HepG2 (cell line): ENCODE results near the gene RFX2. TPM values are rescaled to one million over a fixed set of nuclear protein-coding genes. Genes with fewer than 3 reads are reported as not detected.

Experiments used
- CBFB ChIP-seq: sonication (generic); formaldehyde crosslinking; IDR thresholded peaks from 2 replicates; pipeline ENCODE4 v1.4.0; 2020; ENCODE audit warnings: missing genetic modification reagents
- FOXA1 ChIP-seq, 2 experiments: fragments of 450-650 bp in 1 of 2; sonication (generic) in 1 of 2; formaldehyde crosslinking in 1 of 2; IDR thresholded peaks; 2 replicates each; pipeline versions ENCODE4 v1.4.0 to v1.6.1; 2016 to 2020; ENCODE audit warnings: missing genetic modification reagents in 1 of 2
- GTF3A ChIP-seq: sonication (generic); formaldehyde crosslinking; conservative IDR thresholded peaks from 2 replicates; pipeline ENCODE4 v1.4.0; 2020; ENCODE audit warnings: mild to moderate bottlenecking, missing genetic modification reagents
- HIC2 ChIP-seq: sonication (generic); formaldehyde crosslinking; IDR thresholded peaks from 2 replicates; pipeline ENCODE4 v1.9.0; 2022; ENCODE audit warnings: low read depth, missing genetic modification reagents
- HMG20A ChIP-seq: IDR thresholded peaks from 2 replicates; pipeline ENCODE4 v1.6.1; 2016; ENCODE audit warnings: borderline replicate concordance
- KDM2A ChIP-seq: sonication (generic); formaldehyde crosslinking; IDR thresholded peaks from 2 replicates; pipeline ENCODE4 v1.4.0; 2020; ENCODE audit warnings: low read depth, missing genetic modification reagents, borderline replicate concordance
- KDM4B ChIP-seq: sonication (generic); formaldehyde crosslinking; IDR thresholded peaks from 2 replicates; pipeline ENCODE4 v1.4.0; 2020; ENCODE audit warnings: missing genetic modification reagents
- KLF16 ChIP-seq, 2 experiments: sonication (generic) in 1 of 2; formaldehyde crosslinking in 1 of 2; IDR thresholded peaks; 2 replicates each; pipeline versions ENCODE4 v1.6.1 to v1.8.0; 2016 to 2023; ENCODE audit warnings: missing genetic modification reagents in 2 of 2, missing compliant biosample characterization in 1 of 2
- MAZ ChIP-seq, 2 experiments: sonication (generic) in 1 of 2; formaldehyde crosslinking in 1 of 2; IDR thresholded peaks; 2 replicates each; pipeline versions ENCODE4 v1.5.0 to v1.6.1; 2012 to 2020; ENCODE audit warnings: low read depth in 2 of 2, mild to moderate bottlenecking in 2 of 2, borderline replicate concordance in 1 of 2, improper control_type of control experiment in 1 of 2, low read length in 1 of 2, missing genetic modification reagents in 1 of 2, moderate library complexity in 1 of 2
- RFX3 ChIP-seq: IDR thresholded peaks from 2 replicates; pipeline ENCODE4 v1.6.1; 2016; ENCODE audit warnings: missing biosample characterization, missing genetic modification reagents
- SCMH1 ChIP-seq: sonication (generic); formaldehyde crosslinking; IDR thresholded peaks from 2 replicates; pipeline ENCODE4 v1.9.0; 2021; ENCODE audit warnings: missing genetic modification reagents, mild to moderate bottlenecking, borderline replicate concordance
- SMARCC2 ChIP-seq: fragments of 450-650 bp; IDR thresholded peaks from 2 replicates; pipeline ENCODE4 v1.6.1; 2017; ENCODE audit warnings: antibody characterized with exemption, mild to moderate bottlenecking
- SMYD3 ChIP-seq: sonication (generic); formaldehyde crosslinking; IDR thresholded peaks from 2 replicates; pipeline ENCODE4 v1.8.1; 2023; ENCODE audit warnings: mild to moderate bottlenecking, missing genetic modification reagents
- TCF7L2 ChIP-seq: IDR thresholded peaks from 2 replicates; pipeline ENCODE4 v1.6.1; 2011; ENCODE audit warnings: mild to moderate bottlenecking, low read depth, low read length, moderate library complexity
- ZBTB42 ChIP-seq: sonication (generic); formaldehyde crosslinking; IDR thresholded peaks from 2 replicates; pipeline ENCODE4 v1.5.0; 2020; ENCODE audit warnings: mild to moderate bottlenecking, missing genetic modification reagents
- ZFP36 ChIP-seq: fragments of 150-350 bp; IDR thresholded peaks from 2 replicates; pipeline ENCODE4 v1.6.1; 2018; ENCODE audit warnings: borderline replicate concordance, low read length, low read depth; ENCODE audit not compliant: partially characterized antibody
- ZNF20 ChIP-seq: sonication (generic); formaldehyde crosslinking; IDR thresholded peaks from 2 replicates; pipeline ENCODE4 v1.4.0; 2020; ENCODE audit warnings: mild to moderate bottlenecking, moderate library complexity, missing genetic modification reagents
- ZNF441 ChIP-seq: sonication (generic); formaldehyde crosslinking; IDR thresholded peaks from 2 replicates; pipeline ENCODE4 v1.7.0; 2021; ENCODE audit warnings: missing genetic modification reagents, borderline replicate concordance
- ZNF496 ChIP-seq: sonication (generic); formaldehyde crosslinking; IDR thresholded peaks from 2 replicates; pipeline ENCODE4 v1.8.1; 2023; ENCODE audit warnings: mild to moderate bottlenecking, moderate library complexity, missing genetic modification reagents; ENCODE audit not compliant: insufficient replicate concordance
- ZNF616 ChIP-seq: sonication (generic); formaldehyde crosslinking; IDR thresholded peaks from 2 replicates; pipeline ENCODE4 v1.5.0; 2020; ENCODE audit warnings: low read depth, mild to moderate bottlenecking, missing genetic modification reagents
- ZXDC ChIP-seq: sonication (generic); formaldehyde crosslinking; IDR thresholded peaks from 2 replicates; pipeline ENCODE4 v1.5.0; 2020; ENCODE audit warnings: mild to moderate bottlenecking, missing genetic modification reagents
- polyA plus RNA-seq, 8 experiments: library from polyadenylated mRNA; depleted of rRNA in 3 of 8; stranded (reverse) in 7 of 8; unstranded in 1 of 8; fragments of >200 nt; fragmentation: Illumina TruSeq in 4 of 8; extraction: Trizol in 4 of 8; gene quantifications; 2 replicates each; pipeline versions ENCODE4 v1.2.1 to v1.2.3, GENCODE V29; 2011 to 2016; ENCODE audit warnings: low read depth in 4 of 8, missing spikeins in 1 of 8, mixed read lengths in 1 of 8; ENCODE audit not compliant: insufficient read depth in 1 of 8
- total RNA-seq, 5 experiments: library from RNA; depleted of rRNA; stranded (reverse); fragments of >200 nt; fragmentation: Illumina TruSeq; extraction: Trizol; gene quantifications; 2 replicates each; pipeline ENCODE4 v1.2.3, GENCODE V29; 2016; ENCODE audit warnings: low read depth in 1 of 5
- TF ChIP-seq, protein P1 (sequence below): sonication (generic); formaldehyde crosslinking; IDR thresholded peaks from 2 replicates; pipeline ENCODE4 v1.9.0; 2022; ENCODE audit warnings: missing genetic modification reagents, mild to moderate bottlenecking, borderline replicate concordance
- TF ChIP-seq, protein P2 (sequence below): sonication (generic); formaldehyde crosslinking; IDR thresholded peaks from 2 replicates; pipeline ENCODE4 v1.4.0; 2020; ENCODE audit warnings: missing genetic modification reagents; ENCODE audit errors: not compliant biosample characterization

The RFX2 gene
- total and polyA plus RNA-seq, 2 of the 13 experiments (the other 11 are each of a cell fraction or from before 2014, with no cell fraction given) = 2.8 to 3.3 TPM

GRCh38 chr19:5983367-5983955, 126.8 kb downstream of the RFX2 start (continued):
- TF ChIP-seq, protein P1, sequence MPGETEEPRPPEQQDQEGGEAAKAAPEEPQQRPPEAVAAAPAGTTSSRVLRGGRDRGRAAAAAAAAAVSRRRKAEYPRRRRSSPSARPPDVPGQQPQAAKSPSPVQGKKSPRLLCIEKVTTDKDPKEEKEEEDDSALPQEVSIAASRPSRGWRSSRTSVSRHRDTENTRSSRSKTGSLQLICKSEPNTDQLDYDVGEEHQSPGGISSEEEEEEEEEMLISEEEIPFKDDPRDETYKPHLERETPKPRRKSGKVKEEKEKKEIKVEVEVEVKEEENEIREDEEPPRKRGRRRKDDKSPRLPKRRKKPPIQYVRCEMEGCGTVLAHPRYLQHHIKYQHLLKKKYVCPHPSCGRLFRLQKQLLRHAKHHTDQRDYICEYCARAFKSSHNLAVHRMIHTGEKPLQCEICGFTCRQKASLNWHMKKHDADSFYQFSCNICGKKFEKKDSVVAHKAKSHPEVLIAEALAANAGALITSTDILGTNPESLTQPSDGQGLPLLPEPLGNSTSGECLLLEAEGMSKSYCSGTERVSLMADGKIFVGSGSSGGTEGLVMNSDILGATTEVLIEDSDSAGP = 0 out of 2 replicates have a peak, but pooled peaks have one; percentile 50
- TF ChIP-seq KLF16 (CRISPR knock-in tag; IDR thresholded peaks at IDR 0.05) (peak in 1 of 2 experiments; percentile 59; a peak in 1 of 4 replicates), ZFP36 (no peak), RFX3 (CRISPR knock-in tag) (no peak), MAZ (IDR thresholded peaks at IDR 0.05; ENCODE audit: borderline replicate concordance, low read depth, low read length) (no peak), MAZ (CRISPR knock-in tag; IDR thresholded peaks at IDR 0.05; ENCODE audit: low read depth) (peak; percentile 46; the same call in 1 of the 2 replicates), ZNF441 (CRISPR knock-in tag) (no peak), ZNF496 (CRISPR knock-in tag) (no peak), ZNF20 (CRISPR knock-in tag) (no peak), KDM2A (peak; percentile 29; the same call in 1 of the 2 replicates), CBFB (CRISPR knock-in tag) (no peak), HIC2 (CRISPR knock-in tag) (no peak), SMARCC2 (no peak), KDM4B (CRISPR knock-in tag) (no peak), SCMH1 (CRISPR knock-in tag) (no peak), ZBTB42 (CRISPR knock-in tag) (no peak), FOXA1 (IDR thresholded peaks at IDR 0.05) (no peak), FOXA1 (CRISPR knock-in tag; IDR thresholded peaks at IDR 0.05) (no peak), ZNF616 (no peak), SMYD3 (CRISPR knock-in tag) (no peak), ZXDC (CRISPR knock-in tag) (no peak; the same call in 1 of the 2 replicates), GTF3A (CRISPR knock-in tag) (no peak), HMG20A (CRISPR knock-in tag) (peak; percentile 52; the same call in 1 of the 2 replicates), TCF7L2 (no peak)
- TF ChIP-seq, protein P2, sequence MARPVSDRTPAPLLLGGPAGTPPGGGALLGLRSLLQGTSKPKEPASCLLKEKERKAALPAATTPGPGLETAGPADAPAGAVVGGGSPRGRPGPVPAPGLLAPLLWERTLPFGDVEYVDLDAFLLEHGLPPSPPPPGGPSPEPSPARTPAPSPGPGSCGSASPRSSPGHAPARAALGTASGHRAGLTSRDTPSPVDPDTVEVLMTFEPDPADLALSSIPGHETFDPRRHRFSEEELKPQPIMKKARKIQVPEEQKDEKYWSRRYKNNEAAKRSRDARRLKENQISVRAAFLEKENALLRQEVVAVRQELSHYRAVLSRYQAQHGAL (CRISPR knock-in tag) = no peak
